Measurements from ENCODE around the gene SEC63. TPM values are rescaled to one million over a fixed set of nuclear protein-coding genes. Genes with fewer than 3 reads are reported as not detected.

SEC63 gene
- polyA plus RNA-seq, 1 of the 3 experiments (the other 2 are of a cell fraction) = 13.2 TPM

DNA sequence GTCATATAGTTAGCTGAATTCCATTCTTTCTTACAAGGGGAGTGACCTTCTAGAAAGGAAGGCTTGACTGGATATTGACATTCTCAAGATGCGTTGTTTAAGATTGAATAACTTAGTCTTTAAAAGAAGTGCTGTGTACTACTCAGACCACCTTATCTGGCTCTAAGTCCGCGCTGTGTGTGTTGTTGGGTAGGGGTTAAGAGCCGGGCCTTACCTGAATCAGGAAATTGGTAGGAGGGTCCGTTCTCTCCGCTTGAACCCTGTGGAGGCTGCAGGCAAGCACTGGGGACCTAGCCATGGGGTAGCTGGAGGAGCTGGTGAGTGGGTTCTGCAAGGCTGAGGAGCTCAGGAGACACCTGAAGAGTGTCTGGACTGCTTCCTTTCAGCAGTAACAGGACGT, 124.9 kb downstream of the SEC63 start:
- POLR2A ChIA-PET = no interaction called here
- Histone ChIP-seq H3K9me3 (no peaks in the 10 kb centered on the region), H3K27ac (ENCODE audit: low read depth in 2 of 2, low read length in 1 of 2) (no peak overlapping the region), H3K9me2 (no peaks in the 10 kb centered on the region), H2AFZ (ENCODE audit: low read depth) (no peak overlapping the region), H3F3A (replicated peaks; ENCODE audit: insufficient read depth) (no peaks in the 10 kb centered on the region), H3K4me1 (ENCODE audit: control insufficient read depth in 1 of 2, insufficient read depth in 2 of 2, low read depth in 1 of 2, low read length in 1 of 2) (no peaks in the 10 kb centered on the region), H3K36me3 (replicated peaks in 1 of 2; ENCODE audit: control insufficient read depth in 1 of 2, insufficient read depth in 2 of 2, low read length in 1 of 2) (no peaks in the 10 kb centered on the region), H3K4me2 (no peak overlapping the region), H3K79me2 (ENCODE audit: insufficient read depth) (no peaks in the 10 kb centered on the region), H3K27me3 (ENCODE audit: insufficient read depth) (no peaks in the 10 kb centered on the region; the same call in 1 of the 2 replicates), H3K4me3 (ENCODE audit: low read depth in 2 of 2, low read length in 1 of 2) (no peak overlapping the region), H3K9ac (no peak overlapping the region), H4K20me1 (ENCODE audit: insufficient read depth) (no peaks in the 10 kb centered on the region)
- CTCF ChIA-PET = interaction anchor here (1.9 to 10.9 kb wide), 2 partner anchors 11 to 15 kb away, joined by 4 to 59 read pairs; no protein-coding TSS in a partner anchor
- TF ChIP-seq, protein P1, sequence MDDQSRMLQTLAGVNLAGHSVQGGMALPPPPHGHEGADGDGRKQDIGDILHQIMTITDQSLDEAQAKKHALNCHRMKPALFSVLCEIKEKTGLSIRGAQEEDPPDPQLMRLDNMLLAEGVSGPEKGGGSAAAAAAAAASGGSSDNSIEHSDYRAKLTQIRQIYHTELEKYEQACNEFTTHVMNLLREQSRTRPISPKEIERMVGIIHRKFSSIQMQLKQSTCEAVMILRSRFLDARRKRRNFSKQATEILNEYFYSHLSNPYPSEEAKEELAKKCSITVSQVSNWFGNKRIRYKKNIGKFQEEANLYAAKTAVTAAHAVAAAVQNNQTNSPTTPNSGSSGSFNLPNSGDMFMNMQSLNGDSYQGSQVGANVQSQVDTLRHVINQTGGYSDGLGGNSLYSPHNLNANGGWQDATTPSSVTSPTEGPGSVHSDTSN (IDR thresholded peaks at IDR 0.05) = no peak
- no peak for TF ChIP-seq ELF1 (IDR thresholded peaks at IDR 0.05)
- TF ChIP-seq FOSL2 (IDR thresholded peaks at IDR 0.05; ENCODE audit: borderline replicate concordance, low read depth) = no peak
- TF ChIP-seq EP300 (IDR thresholded peaks at IDR 0.05; ENCODE audit: borderline replicate concordance in 1 of 2, low read depth in 1 of 2, low read length in 1 of 2) = no peak
- TF ChIP-seq YY1 (IDR thresholded peaks at IDR 0.05; ENCODE audit: low read depth) = no peak
- TF ChIP-seq, protein P2, sequence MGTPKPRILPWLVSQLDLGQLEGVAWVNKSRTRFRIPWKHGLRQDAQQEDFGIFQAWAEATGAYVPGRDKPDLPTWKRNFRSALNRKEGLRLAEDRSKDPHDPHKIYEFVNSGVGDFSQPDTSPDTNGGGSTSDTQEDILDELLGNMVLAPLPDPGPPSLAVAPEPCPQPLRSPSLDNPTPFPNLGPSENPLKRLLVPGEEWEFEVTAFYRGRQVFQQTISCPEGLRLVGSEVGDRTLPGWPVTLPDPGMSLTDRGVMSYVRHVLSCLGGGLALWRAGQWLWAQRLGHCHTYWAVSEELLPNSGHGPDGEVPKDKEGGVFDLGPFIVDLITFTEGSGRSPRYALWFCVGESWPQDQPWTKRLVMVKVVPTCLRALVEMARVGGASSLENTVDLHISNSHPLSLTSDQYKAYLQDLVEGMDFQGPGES (IDR thresholded peaks at IDR 0.05; ENCODE audit: low read depth, low read length) = no peak
- TF ChIP-seq GATA2 (CRISPR knock-in tag; IDR thresholded peaks at IDR 0.05) = no peak
- no peak for TF ChIP-seq JUND (IDR thresholded peaks at IDR 0.05)
- TF ChIP-seq, protein P3, sequence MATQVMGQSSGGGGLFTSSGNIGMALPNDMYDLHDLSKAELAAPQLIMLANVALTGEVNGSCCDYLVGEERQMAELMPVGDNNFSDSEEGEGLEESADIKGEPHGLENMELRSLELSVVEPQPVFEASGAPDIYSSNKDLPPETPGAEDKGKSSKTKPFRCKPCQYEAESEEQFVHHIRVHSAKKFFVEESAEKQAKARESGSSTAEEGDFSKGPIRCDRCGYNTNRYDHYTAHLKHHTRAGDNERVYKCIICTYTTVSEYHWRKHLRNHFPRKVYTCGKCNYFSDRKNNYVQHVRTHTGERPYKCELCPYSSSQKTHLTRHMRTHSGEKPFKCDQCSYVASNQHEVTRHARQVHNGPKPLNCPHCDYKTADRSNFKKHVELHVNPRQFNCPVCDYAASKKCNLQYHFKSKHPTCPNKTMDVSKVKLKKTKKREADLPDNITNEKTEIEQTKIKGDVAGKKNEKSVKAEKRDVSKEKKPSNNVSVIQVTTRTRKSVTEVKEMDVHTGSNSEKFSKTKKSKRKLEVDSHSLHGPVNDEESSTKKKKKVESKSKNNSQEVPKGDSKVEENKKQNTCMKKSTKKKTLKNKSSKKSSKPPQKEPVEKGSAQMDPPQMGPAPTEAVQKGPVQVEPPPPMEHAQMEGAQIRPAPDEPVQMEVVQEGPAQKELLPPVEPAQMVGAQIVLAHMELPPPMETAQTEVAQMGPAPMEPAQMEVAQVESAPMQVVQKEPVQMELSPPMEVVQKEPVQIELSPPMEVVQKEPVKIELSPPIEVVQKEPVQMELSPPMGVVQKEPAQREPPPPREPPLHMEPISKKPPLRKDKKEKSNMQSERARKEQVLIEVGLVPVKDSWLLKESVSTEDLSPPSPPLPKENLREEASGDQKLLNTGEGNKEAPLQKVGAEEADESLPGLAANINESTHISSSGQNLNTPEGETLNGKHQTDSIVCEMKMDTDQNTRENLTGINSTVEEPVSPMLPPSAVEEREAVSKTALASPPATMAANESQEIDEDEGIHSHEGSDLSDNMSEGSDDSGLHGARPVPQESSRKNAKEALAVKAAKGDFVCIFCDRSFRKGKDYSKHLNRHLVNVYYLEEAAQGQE (IDR thresholded peaks at IDR 0.05; ENCODE audit: low read depth, low read length) = no peak
- no peak for TF ChIP-seq TAF1 (IDR thresholded peaks at IDR 0.05; ENCODE audit: borderline replicate concordance, low read depth, low read length)
- no peak for TF ChIP-seq MXI1 (IDR thresholded peaks at IDR 0.05; ENCODE audit: low read depth, low read length)
- no peak for TF ChIP-seq CHD2 (IDR thresholded peaks at IDR 0.05; ENCODE audit: low read length, partially characterized antibody)
- TF ChIP-seq, protein P4, sequence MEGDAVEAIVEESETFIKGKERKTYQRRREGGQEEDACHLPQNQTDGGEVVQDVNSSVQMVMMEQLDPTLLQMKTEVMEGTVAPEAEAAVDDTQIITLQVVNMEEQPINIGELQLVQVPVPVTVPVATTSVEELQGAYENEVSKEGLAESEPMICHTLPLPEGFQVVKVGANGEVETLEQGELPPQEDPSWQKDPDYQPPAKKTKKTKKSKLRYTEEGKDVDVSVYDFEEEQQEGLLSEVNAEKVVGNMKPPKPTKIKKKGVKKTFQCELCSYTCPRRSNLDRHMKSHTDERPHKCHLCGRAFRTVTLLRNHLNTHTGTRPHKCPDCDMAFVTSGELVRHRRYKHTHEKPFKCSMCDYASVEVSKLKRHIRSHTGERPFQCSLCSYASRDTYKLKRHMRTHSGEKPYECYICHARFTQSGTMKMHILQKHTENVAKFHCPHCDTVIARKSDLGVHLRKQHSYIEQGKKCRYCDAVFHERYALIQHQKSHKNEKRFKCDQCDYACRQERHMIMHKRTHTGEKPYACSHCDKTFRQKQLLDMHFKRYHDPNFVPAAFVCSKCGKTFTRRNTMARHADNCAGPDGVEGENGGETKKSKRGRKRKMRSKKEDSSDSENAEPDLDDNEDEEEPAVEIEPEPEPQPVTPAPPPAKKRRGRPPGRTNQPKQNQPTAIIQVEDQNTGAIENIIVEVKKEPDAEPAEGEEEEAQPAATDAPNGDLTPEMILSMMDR (IDR thresholded peaks at IDR 0.05) = no peak
- TF ChIP-seq MEF2A (IDR thresholded peaks at IDR 0.05; ENCODE audit: borderline replicate concordance, low read depth) = no peak
- TF ChIP-seq SMC3 (IDR thresholded peaks at IDR 0.05; ENCODE audit: low read depth, low read length) = no peak
- no peak for TF ChIP-seq RXRA (IDR thresholded peaks at IDR 0.05; ENCODE audit: borderline replicate concordance, low read depth)
- TF ChIP-seq RFX5 (IDR thresholded peaks at IDR 0.05; ENCODE audit: low read length) = no peak
- TF ChIP-seq TEAD4 (IDR thresholded peaks at IDR 0.05; ENCODE audit: borderline replicate concordance, insufficient read depth) = no peak
- TF ChIP-seq, protein P5, sequence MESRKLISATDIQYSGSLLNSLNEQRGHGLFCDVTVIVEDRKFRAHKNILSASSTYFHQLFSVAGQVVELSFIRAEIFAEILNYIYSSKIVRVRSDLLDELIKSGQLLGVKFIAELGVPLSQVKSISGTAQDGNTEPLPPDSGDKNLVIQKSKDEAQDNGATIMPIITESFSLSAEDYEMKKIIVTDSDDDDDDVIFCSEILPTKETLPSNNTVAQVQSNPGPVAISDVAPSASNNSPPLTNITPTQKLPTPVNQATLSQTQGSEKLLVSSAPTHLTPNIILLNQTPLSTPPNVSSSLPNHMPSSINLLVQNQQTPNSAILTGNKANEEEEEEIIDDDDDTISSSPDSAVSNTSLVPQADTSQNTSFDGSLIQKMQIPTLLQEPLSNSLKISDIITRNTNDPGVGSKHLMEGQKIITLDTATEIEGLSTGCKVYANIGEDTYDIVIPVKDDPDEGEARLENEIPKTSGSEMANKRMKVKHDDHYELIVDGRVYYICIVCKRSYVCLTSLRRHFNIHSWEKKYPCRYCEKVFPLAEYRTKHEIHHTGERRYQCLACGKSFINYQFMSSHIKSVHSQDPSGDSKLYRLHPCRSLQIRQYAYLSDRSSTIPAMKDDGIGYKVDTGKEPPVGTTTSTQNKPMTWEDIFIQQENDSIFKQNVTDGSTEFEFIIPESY (IDR thresholded peaks at IDR 0.05; ENCODE audit: borderline replicate concordance, low read depth) = no peak
- no peak for TF ChIP-seq NFIC (IDR thresholded peaks at IDR 0.05; ENCODE audit: borderline replicate concordance)
- 53% methylated on average over 5 of the region's 7 CpGs for WGBS (ENCODE audit: low lambda C conversion rate)
- no peak for DNase-seq

Data from SK-N-SH (cell line).